WTC11 (cell line): Measurements from ENCODE around the gene GJB1. TPM values are rescaled to one million over a fixed set of nuclear protein-coding genes. Genes with fewer than 3 reads are reported as not detected.

Experiments
- ATAC-seq: fragments of 200-7000 bp; cut with Tn5 transposase; 2 replicates; pipeline ENCODE4 v1.10.0; 2021; ENCODE audit warnings: mild to moderate bottlenecking, moderate library complexity
- CTCF ChIA-PET: fragments of 300-600 bp; sonication (Branson Sonifier 250); formaldehyde crosslinking; loops from one replicate; lab custom pipeline; 2021; ENCODE audit warnings: antibody characterized with exemption; lab: Charles Lee
- POLR2A ChIA-PET: fragments of 350-600 bp; sonication (Branson Sonifier 250); formaldehyde crosslinking; loops from one replicate; lab custom pipeline; 2021; ENCODE audit warnings: antibody characterized with exemption; lab: Charles Lee
- DNase-seq: peaks from one replicate; pipeline ENCODE4 v3.0.0; 2021; ENCODE audit warnings: low spot score
- H3K27ac Mint-ChIP-seq: 2 replicates; pipeline ENCODE4 v1.8.0; 2021; ENCODE audit warnings: mixed read lengths
- H3K27me3 Mint-ChIP-seq: 2 replicates; pipeline ENCODE4 v1.8.0; 2021; ENCODE audit warnings: low read depth, mild to moderate bottlenecking, moderate library complexity, mixed read lengths
- H3K36me3 Mint-ChIP-seq: 2 replicates; pipeline ENCODE4 v1.8.0; 2021; ENCODE audit warnings: mixed read lengths
- H3K4me1 Mint-ChIP-seq: 2 replicates; pipeline ENCODE4 v1.8.0; 2022; ENCODE audit warnings: mixed read lengths
- H3K4me3 Mint-ChIP-seq: 2 replicates; pipeline ENCODE4 v1.8.0; 2021; ENCODE audit warnings: mild to moderate bottlenecking, moderate library complexity, mixed read lengths
- H3K9me3 Mint-ChIP-seq: 2 replicates; pipeline ENCODE4 v1.8.0; 2021; ENCODE audit warnings: mixed read lengths
- CBFB ChIP-seq: sonication (generic); formaldehyde crosslinking; IDR thresholded peaks from 2 replicates; pipeline ENCODE4 v1.8.1; 2022; ENCODE audit warnings: mild to moderate bottlenecking, low read depth, missing genetic modification reagents
- CREM ChIP-seq: sonication (generic); formaldehyde crosslinking; IDR thresholded peaks from 2 replicates; pipeline ENCODE4 v1.8.1; 2022; ENCODE audit warnings: mild to moderate bottlenecking, missing genetic modification reagents, moderate library complexity
- CTCF ChIP-seq: fragments of 200-600 bp; IDR thresholded peaks from 2 replicates; pipeline ENCODE4 v1.8.0; 2022; ENCODE audit warnings: antibody characterized with exemption
- ERG ChIP-seq: fragments of 250-450 bp; sonication (Bioruptor Pico); IDR thresholded peaks from 2 replicates; pipeline ENCODE4 v1.8.0; 2021; ENCODE audit warnings: mild to moderate bottlenecking
- ESRRA ChIP-seq: sonication (generic); formaldehyde crosslinking; IDR thresholded peaks from 2 replicates; pipeline ENCODE4 v1.8.1; 2022; ENCODE audit warnings: mild to moderate bottlenecking, missing genetic modification reagents, borderline replicate concordance
- FOXK1 ChIP-seq: sonication (generic); formaldehyde crosslinking; IDR thresholded peaks from 2 replicates; pipeline ENCODE4 v1.8.0; 2022; ENCODE audit warnings: mild to moderate bottlenecking, moderate library complexity, missing genetic modification reagents
- FOXP4 ChIP-seq: sonication (generic); formaldehyde crosslinking; IDR thresholded peaks from 2 replicates; pipeline ENCODE4 v1.8.0; 2022; ENCODE audit warnings: mild to moderate bottlenecking, missing genetic modification reagents
- IRF2 ChIP-seq: sonication (generic); formaldehyde crosslinking; IDR thresholded peaks from 2 replicates; pipeline ENCODE4 v1.8.0; 2022; ENCODE audit warnings: low read depth, missing genetic modification reagents, borderline replicate concordance
- KAT7 ChIP-seq: sonication (generic); formaldehyde crosslinking; IDR thresholded peaks from 2 replicates; pipeline ENCODE4 v1.8.1; 2023; ENCODE audit warnings: missing genetic modification reagents, mild to moderate bottlenecking, borderline replicate concordance
- MAX ChIP-seq: sonication (generic); formaldehyde crosslinking; IDR thresholded peaks from 2 replicates; pipeline ENCODE4 v1.8.0; 2022; ENCODE audit warnings: mild to moderate bottlenecking, missing genetic modification reagents
- NFATC4 ChIP-seq: fragments of 250-450 bp; sonication (Bioruptor Pico); IDR thresholded peaks from 2 replicates; pipeline ENCODE4 v1.9.0; 2021; ENCODE audit warnings: mild to moderate bottlenecking
- NR1H2 ChIP-seq: sonication (generic); formaldehyde crosslinking; IDR thresholded peaks from 2 replicates; pipeline ENCODE4 v1.9.0; 2021; ENCODE audit warnings: mild to moderate bottlenecking, moderate library complexity, missing genetic modification reagents
- ZNF121 ChIP-seq: sonication (generic); formaldehyde crosslinking; IDR thresholded peaks from 2 replicates; pipeline ENCODE4 v1.8.0; 2023; ENCODE audit warnings: missing genetic modification reagents
- ZNF138 ChIP-seq: sonication (generic); formaldehyde crosslinking; conservative IDR thresholded peaks from 2 replicates; pipeline ENCODE4 v1.8.1; 2022; ENCODE audit warnings: mild to moderate bottlenecking, moderate library complexity, missing genetic modification reagents
- ZNF232 ChIP-seq: sonication (generic); formaldehyde crosslinking; IDR thresholded peaks from 2 replicates; pipeline ENCODE4 v1.8.0; 2022; ENCODE audit warnings: mild to moderate bottlenecking, missing genetic modification reagents
- ZNF416 ChIP-seq: fragments of 250-450 bp; sonication (Bioruptor Pico); IDR thresholded peaks from 2 replicates; pipeline ENCODE4 v1.9.0; 2021; ENCODE audit warnings: mild to moderate bottlenecking, inconsistent platforms
- total RNA-seq: library from RNA; stranded (reverse); gene quantifications from 3 replicates; pipeline ENCODE4 v1.2.3, GENCODE V29; 2021
- TF ChIP-seq, protein P1 (sequence below): sonication (generic); formaldehyde crosslinking; IDR thresholded peaks from 2 replicates; pipeline ENCODE4 v1.8.1; 2023; ENCODE audit warnings: mild to moderate bottlenecking, missing genetic modification reagents, moderate library complexity
- TF ChIP-seq, protein P2 (sequence below): fragments of 250-450 bp; sonication (Bioruptor Pico); IDR thresholded peaks from 2 replicates; pipeline ENCODE4 v1.9.0; 2021; ENCODE audit warnings: mild to moderate bottlenecking
- TF ChIP-seq, protein P3 (sequence below): sonication (generic); formaldehyde crosslinking; IDR thresholded peaks from 2 replicates; pipeline ENCODE4 v1.8.0; 2022; ENCODE audit warnings: mild to moderate bottlenecking, missing genetic modification reagents

The GJB1 gene
- total RNA-seq, 1 experiment from 2014 or later, result 0.17 TPM

GRCh38 chrX:71195964-71196649 is 26.9 kb upstream of the GJB1 start:
- peaks cover 27% of the 10 kb centered on the region for H3K4me1 Mint-ChIP-seq
- no peaks in the 10 kb centered on the region for H3K27me3 Mint-ChIP-seq
- H3K36me3 Mint-ChIP-seq, result no peaks in the 10 kb centered on the region
- H3K27ac Mint-ChIP-seq, result peak overlapping the region; percentile 85
- peak; percentile 93 for ATAC-seq
- CTCF ChIA-PET, result interaction anchor here (0.6 kb wide), 1 partner anchor 198 kb away, joined by 3 read pairs; no protein-coding TSS in a partner anchor
- H3K9me3 Mint-ChIP-seq, result 0 out of 2 replicates have a peak, but pooled peaks cover under 1% of the 10 kb centered on the region
- TF ChIP-seq CREM (CRISPR knock-in tag), result no peak
- no peak for TF ChIP-seq KAT7 (CRISPR knock-in tag)
- TF ChIP-seq, protein P1, sequence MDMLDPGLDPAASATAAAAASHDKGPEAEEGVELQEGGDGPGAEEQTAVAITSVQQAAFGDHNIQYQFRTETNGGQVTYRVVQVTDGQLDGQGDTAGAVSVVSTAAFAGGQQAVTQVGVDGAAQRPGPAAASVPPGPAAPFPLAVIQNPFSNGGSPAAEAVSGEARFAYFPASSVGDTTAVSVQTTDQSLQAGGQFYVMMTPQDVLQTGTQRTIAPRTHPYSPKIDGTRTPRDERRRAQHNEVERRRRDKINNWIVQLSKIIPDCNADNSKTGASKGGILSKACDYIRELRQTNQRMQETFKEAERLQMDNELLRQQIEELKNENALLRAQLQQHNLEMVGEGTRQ (CRISPR knock-in tag), result no peak
- no peak for TF ChIP-seq CTCF
- no peak for TF ChIP-seq ZNF138 (CRISPR knock-in tag)
- TF ChIP-seq NR1H2 (CRISPR knock-in tag), result no peak
- TF ChIP-seq ZNF121 (CRISPR knock-in tag), result no peak
- no peak for TF ChIP-seq ERG (CRISPR knock-in tag)
- TF ChIP-seq FOXP4, result no peak
- TF ChIP-seq ZNF416 (CRISPR knock-in tag), result no peak
- TF ChIP-seq, protein P2, sequence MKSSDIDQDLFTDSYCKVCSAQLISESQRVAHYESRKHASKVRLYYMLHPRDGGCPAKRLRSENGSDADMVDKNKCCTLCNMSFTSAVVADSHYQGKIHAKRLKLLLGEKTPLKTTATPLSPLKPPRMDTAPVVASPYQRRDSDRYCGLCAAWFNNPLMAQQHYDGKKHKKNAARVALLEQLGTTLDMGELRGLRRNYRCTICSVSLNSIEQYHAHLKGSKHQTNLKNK (CRISPR knock-in tag), result no peak
- TF ChIP-seq FOXK1 (CRISPR knock-in tag), result no peak
- no peak for TF ChIP-seq CBFB (CRISPR knock-in tag)
- TF ChIP-seq ZNF232 (CRISPR knock-in tag), result no peak
- TF ChIP-seq NFATC4 (CRISPR knock-in tag), result no peak
- TF ChIP-seq, protein P3, sequence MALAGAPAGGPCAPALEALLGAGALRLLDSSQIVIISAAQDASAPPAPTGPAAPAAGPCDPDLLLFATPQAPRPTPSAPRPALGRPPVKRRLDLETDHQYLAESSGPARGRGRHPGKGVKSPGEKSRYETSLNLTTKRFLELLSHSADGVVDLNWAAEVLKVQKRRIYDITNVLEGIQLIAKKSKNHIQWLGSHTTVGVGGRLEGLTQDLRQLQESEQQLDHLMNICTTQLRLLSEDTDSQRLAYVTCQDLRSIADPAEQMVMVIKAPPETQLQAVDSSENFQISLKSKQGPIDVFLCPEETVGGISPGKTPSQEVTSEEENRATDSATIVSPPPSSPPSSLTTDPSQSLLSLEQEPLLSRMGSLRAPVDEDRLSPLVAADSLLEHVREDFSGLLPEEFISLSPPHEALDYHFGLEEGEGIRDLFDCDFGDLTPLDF (CRISPR knock-in tag), result no peak
- no peak for TF ChIP-seq IRF2 (CRISPR knock-in tag)
- no peak for TF ChIP-seq ESRRA (CRISPR knock-in tag)
- no peak for TF ChIP-seq MAX
- peak overlapping the region; percentile 11; the same call in 1 of the 2 replicates for H3K4me3 Mint-ChIP-seq
- POLR2A ChIA-PET, result no interaction called here
- DNase-seq, result no peak
